ENCODE results near the gene GGCX. TPM values are rescaled to one million over a fixed set of nuclear protein-coding genes. Genes with fewer than 3 reads are reported as not detected.

The GGCX gene
- total RNA-seq, 2 experiments from 2014 or later: 22.9 to 27.6 TPM

- no peak overlapping the region for H3K27ac Mint-ChIP-seq
- no peak for ATAC-seq (ENCODE audit: poor library complexity)
- Histone ChIP-seq H3K4me3 (ENCODE audit: low read length) (no peak overlapping the region), H3K27ac (ENCODE audit: low read depth in 1 of 2, low read length in 2 of 2) (no peak overlapping the region), H3K9me3 (ENCODE audit: control insufficient read depth in 1 of 2, insufficient read depth in 1 of 2, low read length in 2 of 2) (no peaks in the 10 kb centered on the region), H3K4me1 (ENCODE audit: insufficient read depth, low read length) (no peaks in the 10 kb centered on the region), H3K27me3 (ENCODE audit: control insufficient read depth in 1 of 2, insufficient read depth in 2 of 2, low read length in 2 of 2) (peaks cover 0 to 3% of the 10 kb centered on the region in 2 experiments), H3K36me3 (ENCODE audit: insufficient read depth, low read length) (no peaks in the 10 kb centered on the region)
- CTCF ChIA-PET: no interaction called here
- no peak overlapping the region for H3K4me3 Mint-ChIP-seq
- no peaks in the 10 kb centered on the region for H3K4me1 Mint-ChIP-seq (ENCODE audit: low read depth)
- H3K36me3 Mint-ChIP-seq (ENCODE audit: low read depth): no peaks in the 10 kb centered on the region
- no peak for TF ChIP-seq CTCF (IDR thresholded peaks at IDR 0.05)
- DNase-seq: no peak
- no peaks in the 10 kb centered on the region for H3K27me3 Mint-ChIP-seq
- H3K9me3 Mint-ChIP-seq: no peaks in the 10 kb centered on the region
- intact Hi-C loops (cut with DNase I, micrococcal nuclease): no loop called here
- POLR2A ChIA-PET: interaction anchor here (0.6 kb wide), 1 partner anchor 126 kb away, joined by 3 read pairs; no protein-coding TSS in a partner anchor
Measured at GRCh38 chr2:85496436-85496835, 64.9 kb downstream of the GGCX start.

Other genes with a start within 250 kb of the GGCX start
- gene TGOLN2, start 233.5 kb downstream of the GGCX start, total RNA-seq: 100 to 1,000 TPM; 172 to 175 TPM
- 10 to 100 TPM; 19.2 to 22.2 TPM for gene RETSAT, start 207.0 kb downstream of the GGCX start, total RNA-seq
- gene ELMOD3, start 206.7 kb downstream of the GGCX start, total RNA-seq: 10 to 100 TPM; 13.5 to 15.3 TPM
- 10 to 100 TPM; 21.7 to 23.3 TPM for gene CAPG, start 151.1 kb downstream of the GGCX start, total RNA-seq
- under 1 TPM in 1 of 2 experiments, not detected in 1; 0.30 TPM for gene SH2D6, start 142.8 kb downstream of the GGCX start, total RNA-seq
- gene MAT2A, start 22.3 kb downstream of the GGCX start, total RNA-seq: 100 to 1,000 TPM; 121 to 122 TPM
- 10 to 100 TPM; 32.3 to 37.3 TPM for gene VAMP8, start 16.1 kb upstream of the GGCX start, total RNA-seq
- gene VAMP5, start 22.9 kb upstream of the GGCX start, total RNA-seq: 10 to 100 TPM; 17.0 to 17.2 TPM
- gene RNF181, start 34.3 kb upstream of the GGCX start, total RNA-seq: 10 to 100 TPM; 41.5 to 43.8 TPM
- gene TMEM150A, start 41.2 kb upstream of the GGCX start, total RNA-seq: 1 to 10 TPM; 6.6 to 7.0 TPM
- gene C2orf68, start 50.6 kb upstream of the GGCX start, total RNA-seq: 10 to 100 TPM; 31.0 to 31.2 TPM
- gene USP39, start 54.7 kb upstream of the GGCX start, total RNA-seq: 10 to 100 TPM; 48.1 to 51.2 TPM
- gene SFTPB, start 106.7 kb upstream of the GGCX start, total RNA-seq: not detected
- 10 to 100 TPM; 45.1 TPM for gene GNLY, start 132.9 kb upstream of the GGCX start, total RNA-seq
- not detected for gene ATOH8, start 192.5 kb upstream of the GGCX start, total RNA-seq

All from CD4-positive, alpha-beta T cell (primary cell).